H9 (cell line): ENCODE results near the gene APBA2. TPM values are rescaled to one million over a fixed set of nuclear protein-coding genes. Genes with fewer than 3 reads are reported as not detected.

Source experiments
- DNase-seq: peaks from one replicate; pipeline ENCODE4 v3.0.0-alpha.2; 2017
- H2AFZ ChIP-seq: one replicate; pipeline ENCODE4 v1.6.1; 2013; ENCODE audit warnings: mild to moderate bottlenecking, low read length, control low read depth, moderate library complexity
- H2AK5ac ChIP-seq: 2 replicates; pipeline ENCODE4 v1.6.1; 2013; ENCODE audit warnings: low read length, control low read depth, mixed read lengths; ENCODE audit not compliant: insufficient read length
- H2BK120ac ChIP-seq: one replicate; pipeline ENCODE4 v1.6.1; 2013; ENCODE audit warnings: low read depth, mild to moderate bottlenecking, low read length, control low read depth, inconsistent platforms; ENCODE audit not compliant: poor library complexity, severe bottlenecking
- H2BK12ac ChIP-seq: 2 replicates; pipeline ENCODE4 v1.6.1; 2013; ENCODE audit warnings: low read length, control low read depth, mixed read lengths, low read depth; ENCODE audit not compliant: insufficient read length
- H2BK15ac ChIP-seq: 2 replicates; pipeline ENCODE4 v1.6.1; 2013; ENCODE audit warnings: low read depth, low read length, control low read depth
- H2BK20ac ChIP-seq: one replicate; pipeline ENCODE4 v1.6.1; 2013; ENCODE audit warnings: low read depth, mild to moderate bottlenecking, low read length, control low read depth, inconsistent platforms; ENCODE audit not compliant: poor library complexity, severe bottlenecking
- H2BK5ac ChIP-seq: 2 replicates; pipeline ENCODE4 v1.6.1; 2013; ENCODE audit warnings: low read length, control low read depth, mixed read lengths; ENCODE audit not compliant: insufficient read length
- H3K14ac ChIP-seq: 2 replicates; pipeline ENCODE4 v1.6.1; 2013; ENCODE audit warnings: low read length, control low read depth; ENCODE audit not compliant: insufficient read depth
- H3K18ac ChIP-seq: 2 replicates; pipeline ENCODE4 v1.6.1; 2013; ENCODE audit warnings: low read depth, mild to moderate bottlenecking, mixed read lengths, low read length, control low read depth; ENCODE audit not compliant: insufficient read length
- H3K23ac ChIP-seq: 2 replicates; pipeline ENCODE4 v1.6.1; 2013; ENCODE audit warnings: low read length, control low read depth, mixed read lengths, low read depth; ENCODE audit not compliant: insufficient read length
- H3K23me2 ChIP-seq: 2 replicates; pipeline ENCODE4 v1.6.1; 2013; ENCODE audit warnings: low read depth, mild to moderate bottlenecking, mixed read lengths, low read length, control low read depth; ENCODE audit not compliant: insufficient read length, poor library complexity, severe bottlenecking
- H3K27ac ChIP-seq: 2 replicates; pipeline ENCODE4 v1.5.1; 2013; ENCODE audit warnings: low read length, control low read depth, mixed read lengths, low read depth; ENCODE audit not compliant: insufficient read length
- H3K27me3 ChIP-seq: 2 replicates; pipeline ENCODE4 v1.6.1; 2013; ENCODE audit warnings: low read length, control low read depth, inconsistent platforms; ENCODE audit not compliant: insufficient read depth
- H3K4ac ChIP-seq: 2 replicates; pipeline ENCODE4 v1.6.1; 2013; ENCODE audit warnings: low read depth, mild to moderate bottlenecking, control low read depth, inconsistent platforms, low read length, moderate library complexity
- H3K4me1 ChIP-seq: 2 replicates; pipeline ENCODE4 v1.6.1; 2013; ENCODE audit warnings: low read length, control low read depth, inconsistent platforms; ENCODE audit not compliant: insufficient read depth
- H3K4me2 ChIP-seq: 2 replicates; pipeline ENCODE4 v1.6.1; 2013; ENCODE audit warnings: low read length, control low read depth, mixed read lengths; ENCODE audit not compliant: insufficient read length, insufficient read depth
- H3K56ac ChIP-seq: 2 replicates; pipeline ENCODE4 v1.6.1; 2013; ENCODE audit warnings: low read depth, mild to moderate bottlenecking, mixed read lengths, low read length, control low read depth; ENCODE audit not compliant: insufficient read length
- H3K79me1 ChIP-seq: 2 replicates; pipeline ENCODE4 v1.6.1; 2013; ENCODE audit warnings: low read depth, mild to moderate bottlenecking, moderate library complexity, low read length, control low read depth, inconsistent platforms; ENCODE audit not compliant: insufficient read depth, poor library complexity, severe bottlenecking
- H3K79me2 ChIP-seq: 2 replicates; pipeline ENCODE4 v1.6.1; 2013; ENCODE audit warnings: low read length, control low read depth, inconsistent platforms; ENCODE audit not compliant: insufficient read depth
- H3K9ac ChIP-seq: 2 replicates; pipeline ENCODE4 v1.6.1; 2013; ENCODE audit warnings: low read length, control low read depth, mixed read lengths; ENCODE audit not compliant: insufficient read length; ENCODE audit errors: extremely low read depth
- H3K9me3 ChIP-seq: one replicate; pipeline ENCODE4 v1.6.1; 2013; ENCODE audit warnings: low read depth, low read length, inconsistent platforms; ENCODE audit not compliant: control insufficient read depth
- H3T11ph ChIP-seq: one replicate; pipeline ENCODE4 v1.6.1; 2013; ENCODE audit warnings: mild to moderate bottlenecking, low read length, control low read depth, inconsistent platforms
- H4K20me1 ChIP-seq: one replicate; pipeline ENCODE4 v1.6.1; 2013; ENCODE audit not compliant: control insufficient read depth, insufficient read length, insufficient read depth
- H4K5ac ChIP-seq: 2 replicates; pipeline ENCODE4 v1.6.1; 2013; ENCODE audit warnings: low read depth, mild to moderate bottlenecking, mixed read lengths, low read length, control low read depth; ENCODE audit not compliant: insufficient read length
- H4K8ac ChIP-seq: replicated peaks from 2 replicates; pipeline ENCODE4 v1.6.1; 2013; ENCODE audit warnings: low read length, control low read depth, mixed read lengths, low read depth; ENCODE audit not compliant: insufficient read length
- H4K91ac ChIP-seq: 2 replicates; pipeline ENCODE4 v1.6.1; 2013; ENCODE audit warnings: low read depth, mild to moderate bottlenecking, moderate library complexity, mixed read lengths, low read length, control low read depth; ENCODE audit not compliant: insufficient read length
- H3K27ac Mint-ChIP-seq, 3 experiments: 2 replicates in 2 of 3; 3 replicates in 1 of 3; pipeline ENCODE4 v1.8.0; 2020 to 2021; ENCODE audit warnings: mixed read lengths in 3 of 3, mild to moderate bottlenecking in 1 of 3, moderate library complexity in 1 of 3
- H3K27me3 Mint-ChIP-seq: 2 replicates; pipeline ENCODE4 v1.8.0; 2021; ENCODE audit warnings: low read depth, mild to moderate bottlenecking, moderate library complexity, mixed read lengths
- H3K36me3 Mint-ChIP-seq, 3 experiments: 2 replicates in 2 of 3; 3 replicates in 1 of 3; pipeline ENCODE4 v1.8.0; 2020 to 2021; ENCODE audit warnings: low read depth in 3 of 3, mixed read lengths in 3 of 3; ENCODE audit not compliant: insufficient read depth in 1 of 3
- H3K4me1 Mint-ChIP-seq, 2 experiments: 2 replicates each; pipeline ENCODE4 v1.8.0; 2020; ENCODE audit warnings: mixed read lengths in 2 of 2
- H3K4me3 Mint-ChIP-seq, 2 experiments: 2 replicates in 1 of 2; 3 replicates in 1 of 2; pipeline ENCODE4 v1.8.0; 2020 to 2021; ENCODE audit warnings: mild to moderate bottlenecking in 2 of 2, mixed read lengths in 2 of 2, moderate library complexity in 1 of 2
- H3K9me3 Mint-ChIP-seq, 2 experiments: 2 replicates in 1 of 2; 3 replicates in 1 of 2; pipeline ENCODE4 v1.8.0; 2020; ENCODE audit warnings: mild to moderate bottlenecking in 2 of 2, mixed read lengths in 2 of 2, moderate library complexity in 1 of 2
- CTCF ChIP-seq: fragments of 200-600 bp; sonication (generic); conservative IDR thresholded peaks from 3 replicates; pipeline ENCODE4 v1.8.0; 2021; ENCODE audit warnings: antibody characterized with exemption, mild to moderate bottlenecking
- WGBS: extraction: QIAGEN DNeasy Blood & Tissue Kit; methylation state at CpG from one replicate; pipeline ENCODE4 v1.1.7; 2013; ENCODE audit warnings: missing lambda C conversion rate, low lambda C conversion rate, mixed read lengths; ENCODE audit not compliant: insufficient read length; ENCODE audit errors: extremely low coverage; 5-methylcytosine and 5-hydroxymethylcytosine counted together
- total RNA-seq: library from RNA; stranded (reverse); gene quantifications from 2 replicates; pipeline ENCODE4 v1.2.1, GENCODE V29; 2021

APBA2 gene
- total RNA-seq, 1 experiment from 2014 or later = 14.3 TPM

GRCh38 chr15:28985691-28986090 is 99.9 kb downstream of the APBA2 start:
- Histone ChIP-seq H3K4me1 (no peaks in the 10 kb centered on the region), H3K79me2 (no peaks in the 10 kb centered on the region), H3K9ac (no peak overlapping the region), H3K4ac (no peak overlapping the region), H2AK5ac (no peak overlapping the region), H3K23me2 (no peaks in the 10 kb centered on the region), H3K4me2 (no peak overlapping the region), H2BK120ac (no peak overlapping the region), H3T11ph (no peak overlapping the region), H3K79me1 (no peaks in the 10 kb centered on the region), H3K56ac (no peak overlapping the region), H2BK15ac (no peak overlapping the region), H3K23ac (no peak overlapping the region), H3K18ac (no peak overlapping the region), H4K20me1 (no peaks in the 10 kb centered on the region), H3K9me3 (no peaks in the 10 kb centered on the region), H3K14ac (no peak overlapping the region), H2AFZ (no peak overlapping the region), H4K8ac (no peak overlapping the region), H2BK5ac (no peak overlapping the region), H2BK12ac (no peak overlapping the region), H3K27ac (no peak overlapping the region), H4K91ac (no peak overlapping the region), H2BK20ac (no peak overlapping the region), H4K5ac (no peak overlapping the region), H3K27me3 (no peaks in the 10 kb centered on the region)
- Mint-ChIP-seq H3K4me3 (no peak overlapping the region), H3K4me1 (peaks cover 12 to 26% of the 10 kb centered on the region in 2 experiments), H3K27me3 (no peaks in the 10 kb centered on the region), H3K27ac (peak overlapping the region in 1 of 3 experiments; percentile 23; a peak in 1 of 7 replicates), H3K36me3 (no peaks in the 10 kb centered on the region; a peak in 2 of 7 replicates), H3K9me3 (no peaks in the 10 kb centered on the region)
- WGBS = no CpG with 5 or more reads among the region's 8 CpGs
- DNase-seq = no peak
- no peak for TF ChIP-seq CTCF
